ENCODE data around the gene CATSPERD.
"Not testable (repeated sequence)": the region's sequence is repeated elsewhere in the genome, so short reads cannot be mapped to it uniquely, and the experiment has no call there.

Gene CATSPERD

DNA sequence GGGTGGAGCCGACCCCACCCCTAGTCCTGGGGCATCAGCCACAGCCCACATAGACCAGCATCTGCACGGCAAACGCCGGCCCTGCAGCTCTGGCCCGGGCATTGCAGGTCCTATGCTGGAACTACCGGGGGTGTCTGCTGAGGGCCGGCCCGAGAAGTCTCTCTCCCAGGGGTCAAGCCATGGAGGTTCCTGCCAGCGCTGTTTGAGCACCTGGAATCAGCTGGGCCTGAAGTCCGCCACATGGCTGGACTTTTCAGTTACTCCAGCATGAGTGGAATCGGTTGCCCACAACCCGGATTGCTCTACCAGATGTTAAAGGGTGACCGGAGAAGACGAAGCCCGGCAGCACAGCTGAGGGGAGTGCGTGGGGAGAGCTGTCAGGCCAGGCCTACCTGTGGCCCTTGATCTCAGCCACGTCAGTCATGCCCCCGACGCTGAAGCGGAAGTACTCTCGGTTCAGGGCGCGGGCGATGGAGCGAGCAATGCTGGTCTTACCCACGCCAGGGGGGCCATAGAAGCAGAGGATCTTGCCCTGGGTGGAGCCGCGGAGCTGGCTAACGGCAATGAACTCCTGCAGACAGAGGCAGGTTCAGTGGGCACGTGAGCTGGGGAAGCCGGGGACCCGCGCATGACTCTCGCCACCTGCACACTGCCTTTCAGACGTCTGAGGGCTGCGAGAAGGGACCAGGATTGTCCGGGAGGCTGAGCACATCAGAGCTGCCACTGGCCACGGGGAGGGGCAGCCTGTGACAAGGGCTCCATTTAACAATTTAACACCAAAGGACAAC lies 21.6 kb upstream of the CATSPERD start:
- DNase-seq = no peak

DNA sequence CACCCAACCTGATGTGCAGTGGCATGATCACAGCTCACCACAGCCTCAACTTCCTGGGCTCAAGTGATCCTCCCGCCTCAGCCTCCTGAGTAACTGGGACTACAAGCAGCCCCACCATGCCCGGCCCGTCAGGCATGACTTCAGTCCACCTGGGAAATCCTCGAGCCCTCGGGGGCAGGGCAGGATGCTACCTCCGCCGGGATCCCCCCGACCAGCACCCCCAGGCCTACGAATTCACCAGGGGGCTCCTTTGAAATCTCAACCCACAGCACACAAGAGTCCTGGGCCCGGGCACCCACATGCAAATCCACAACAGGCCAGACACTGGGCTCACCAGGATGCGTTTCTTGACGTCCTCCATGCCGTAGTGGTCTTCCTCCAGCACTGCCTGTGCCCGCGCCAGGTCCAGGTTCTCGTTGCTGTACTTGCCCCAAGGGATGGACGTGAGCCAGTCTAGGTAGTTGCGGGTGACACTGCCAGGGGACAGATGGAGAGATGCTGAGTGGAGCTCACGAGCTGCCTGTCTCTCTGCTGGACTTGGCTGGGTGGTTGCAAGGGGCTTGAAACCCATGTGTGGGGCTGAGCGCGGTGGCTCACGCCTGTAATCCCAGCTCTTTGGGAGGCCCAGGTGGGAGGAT lies 19.9 kb upstream of the CATSPERD start:
- no peak for DNase-seq

GRCh38 chr19:5702053-5702410 lies 18.4 kb upstream of the CATSPERD start:
- DNase-seq = not testable (repeated sequence)

GRCh38 chr19:5703819-5704818 lies 16.3 kb upstream of the CATSPERD start:
- DNase-seq = no peak

GRCh38 chr19:5705552-5705951 lies 14.9 kb upstream of the CATSPERD start:
- no peak for DNase-seq

DNA sequence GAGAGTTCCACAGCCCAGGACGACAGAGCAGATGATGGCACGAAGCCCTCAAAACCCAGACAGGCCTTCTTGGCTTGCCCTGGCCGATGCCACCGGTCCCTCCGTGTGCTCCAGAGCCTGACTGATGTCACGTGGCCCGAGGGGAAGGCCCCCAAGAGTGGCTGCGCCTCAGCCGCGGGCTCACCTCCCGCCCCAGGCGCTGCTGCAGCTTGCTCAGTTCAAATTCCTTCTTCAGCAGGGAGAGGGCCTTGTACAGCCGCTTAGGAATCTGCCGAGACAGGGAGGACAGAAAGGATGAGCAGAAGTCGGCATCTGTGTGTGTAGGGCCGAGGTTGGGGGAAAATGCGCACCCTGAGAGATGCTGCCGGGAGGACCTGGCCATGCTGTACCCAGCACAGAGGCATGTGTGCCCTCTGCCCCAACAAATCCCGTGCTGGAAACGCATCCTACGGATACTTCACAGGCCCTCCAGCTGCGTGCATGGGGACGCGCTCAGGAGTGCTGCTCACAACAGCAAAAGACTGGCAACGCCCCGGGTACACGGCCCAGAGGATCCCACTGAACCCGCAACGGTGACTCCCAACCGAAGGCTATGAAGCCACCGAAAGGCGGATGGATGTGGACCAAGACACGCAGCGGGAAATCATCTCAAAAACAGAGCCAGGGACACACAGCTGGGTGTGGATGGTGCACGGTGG lies 13.4 kb upstream of the CATSPERD start:
- no peak for DNase-seq

DNA sequence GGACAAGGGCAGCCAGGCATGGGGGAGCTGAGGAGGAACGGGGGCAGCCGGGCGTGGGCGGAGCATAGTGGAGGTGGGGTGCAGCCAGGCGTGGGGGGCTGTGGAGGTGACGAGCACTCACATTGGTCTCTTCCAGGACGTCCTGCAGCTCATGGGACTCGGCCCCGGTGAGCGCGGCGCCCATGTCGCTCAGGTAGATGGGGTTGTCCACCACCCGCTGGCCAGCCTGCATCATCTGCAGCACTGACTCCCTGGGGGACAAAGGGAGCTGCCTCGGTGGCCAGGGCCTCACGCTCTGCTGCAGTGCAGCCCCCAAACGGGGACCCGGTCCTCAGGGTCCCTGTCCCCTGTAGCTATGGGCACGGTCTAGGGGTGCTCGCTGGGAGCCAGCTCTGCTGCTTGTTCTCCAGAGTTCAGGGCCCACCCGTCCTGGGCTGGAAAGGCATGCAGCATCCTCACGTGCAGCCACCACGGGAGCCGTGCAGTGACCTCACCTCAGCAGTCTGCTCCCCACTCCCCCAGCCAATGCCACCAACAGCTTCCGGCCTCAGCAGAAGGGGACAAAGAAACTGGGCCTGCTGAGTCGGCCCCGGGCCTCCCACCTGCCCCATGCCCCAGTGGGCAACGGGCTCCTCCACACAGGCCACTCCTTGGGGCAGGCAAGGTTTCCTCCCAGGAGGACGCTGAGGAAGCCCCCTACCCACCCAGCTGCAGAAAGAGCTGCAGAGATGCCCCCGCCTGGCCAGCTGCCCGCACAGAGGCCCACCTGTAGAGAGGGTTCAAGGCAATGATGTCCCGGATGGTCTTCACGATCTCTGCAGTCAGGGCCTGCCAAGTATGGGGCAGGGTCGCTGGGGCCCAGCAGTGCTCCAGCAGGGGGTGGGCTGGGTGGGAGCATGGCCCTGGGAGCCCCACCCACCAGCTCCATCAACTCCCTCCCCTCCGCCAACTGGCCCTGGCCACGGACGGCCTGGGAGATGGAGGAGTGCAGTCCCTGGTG lies 12.6 kb upstream of the CATSPERD start:
- no peak for DNase-seq

DNA sequence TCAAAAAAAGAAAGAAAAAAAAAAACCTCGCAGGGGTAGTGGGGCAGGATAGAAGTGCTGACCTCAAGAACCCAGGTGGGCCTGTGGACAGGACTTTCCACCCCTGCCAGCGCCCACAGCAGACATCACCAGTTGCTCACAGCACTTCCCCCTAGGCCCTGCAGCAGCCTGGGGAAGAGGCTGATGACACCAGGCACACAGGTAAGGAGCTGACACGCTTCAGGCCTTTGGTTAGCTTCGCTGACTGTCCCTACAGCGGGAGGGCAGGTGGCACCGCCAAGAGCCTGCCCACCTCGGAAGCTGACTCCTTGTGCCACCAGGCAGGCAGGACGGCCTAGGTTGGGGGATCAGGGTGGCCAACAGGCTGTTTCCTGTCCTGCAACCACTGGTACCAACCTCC lies 9.4 kb upstream of the CATSPERD start:
- no peak for DNase-seq

DNA sequence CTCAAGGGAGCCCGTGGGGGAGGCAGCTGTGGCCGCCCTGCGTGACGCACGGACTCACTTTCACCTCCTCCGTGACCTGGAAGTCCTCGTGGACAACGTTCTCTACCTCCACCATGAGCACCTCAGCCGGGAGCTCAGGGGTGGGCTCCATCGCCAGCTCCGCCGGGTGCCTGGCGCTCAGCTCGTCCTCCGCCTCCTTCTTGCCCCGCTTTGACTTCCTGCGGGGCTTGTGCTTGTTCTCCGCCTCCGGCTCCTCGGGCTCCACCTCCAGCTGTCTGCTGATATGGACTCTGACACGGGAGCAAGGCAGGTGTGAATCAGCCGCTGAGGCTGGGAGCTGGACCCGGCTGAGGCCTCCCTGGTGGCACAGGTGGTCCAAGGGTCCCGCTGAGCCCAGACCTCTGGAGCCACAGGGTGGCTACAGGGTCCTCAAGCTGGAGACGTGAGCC lies 8.7 kb upstream of the CATSPERD start:
- no peak for DNase-seq

DNA sequence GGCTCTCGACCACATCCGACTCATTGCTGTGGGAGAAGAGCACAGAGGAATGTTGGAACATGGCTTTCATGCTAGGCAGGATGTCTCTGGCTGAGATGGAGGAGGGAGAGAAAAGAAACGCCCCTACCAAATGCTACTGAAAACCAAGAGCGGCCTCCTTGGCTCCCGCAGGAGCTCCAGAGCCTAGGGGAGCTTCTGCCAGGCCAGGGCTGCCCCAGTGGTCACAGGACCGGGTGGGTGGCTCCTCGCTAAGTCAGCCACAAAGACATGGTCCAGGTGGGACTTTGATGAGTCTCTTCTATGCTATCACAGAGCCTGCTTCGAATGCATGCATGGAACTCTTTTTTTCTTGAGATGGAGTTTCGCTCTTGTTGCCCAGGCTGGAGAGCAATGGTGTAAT lies 7.2 kb upstream of the CATSPERD start:
- no peak for DNase-seq

DNA sequence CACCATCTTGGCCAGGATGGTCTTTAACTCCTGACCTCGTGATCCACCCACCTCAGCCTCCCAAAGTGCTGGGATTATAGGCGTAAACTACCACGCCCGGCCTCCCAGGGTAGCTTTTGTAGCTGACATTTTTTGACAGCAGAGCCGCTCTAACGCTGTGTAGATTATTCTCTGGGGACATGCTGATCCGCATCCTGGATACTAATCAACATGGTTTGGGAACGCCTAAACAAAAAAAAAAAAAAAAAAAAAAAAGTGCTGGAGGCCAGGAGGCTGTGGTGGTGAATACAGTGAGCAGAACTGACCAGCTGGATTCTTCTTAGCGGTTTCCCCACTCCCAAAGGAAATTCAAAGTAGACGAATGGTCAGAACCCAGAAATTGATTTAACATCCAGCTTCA lies 5.6 kb upstream of the CATSPERD start:
- DNase-seq = no peak

DNA sequence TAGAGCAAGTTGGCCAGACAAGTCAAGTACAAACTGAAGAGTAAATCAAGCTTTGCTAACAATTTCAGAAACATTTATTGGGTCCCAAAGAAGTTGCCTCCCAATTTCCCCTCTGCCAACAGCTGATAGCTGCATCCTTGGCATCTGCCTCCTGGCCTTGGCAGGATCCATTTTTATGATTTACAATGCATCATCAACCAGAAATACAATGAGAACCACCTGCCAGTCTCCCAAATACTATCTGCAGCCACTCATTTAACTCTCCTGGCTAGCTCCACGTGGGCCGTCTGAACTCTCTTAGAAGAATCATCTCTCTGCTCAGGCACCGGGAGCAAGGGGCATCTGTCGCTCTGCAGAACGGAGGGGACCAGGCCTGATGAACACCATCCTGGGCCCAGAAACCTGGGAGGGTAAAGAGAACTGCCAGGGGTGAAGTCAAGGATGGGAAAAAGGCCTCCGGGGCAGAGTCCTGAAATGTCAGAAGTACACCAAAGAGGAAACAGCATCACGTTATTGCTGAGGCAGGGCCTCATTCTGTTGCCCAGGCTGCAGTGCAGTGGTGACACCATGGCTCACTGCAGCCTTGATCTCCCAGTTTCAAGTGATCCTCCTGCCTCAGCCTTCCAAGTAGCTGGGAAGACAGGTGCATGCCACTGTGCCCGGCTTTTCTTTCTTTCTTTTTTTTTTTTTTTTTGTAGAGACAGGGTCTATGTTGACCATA lies 3.1 kb upstream of the CATSPERD start:
- DNase-seq = no peak

DNA sequence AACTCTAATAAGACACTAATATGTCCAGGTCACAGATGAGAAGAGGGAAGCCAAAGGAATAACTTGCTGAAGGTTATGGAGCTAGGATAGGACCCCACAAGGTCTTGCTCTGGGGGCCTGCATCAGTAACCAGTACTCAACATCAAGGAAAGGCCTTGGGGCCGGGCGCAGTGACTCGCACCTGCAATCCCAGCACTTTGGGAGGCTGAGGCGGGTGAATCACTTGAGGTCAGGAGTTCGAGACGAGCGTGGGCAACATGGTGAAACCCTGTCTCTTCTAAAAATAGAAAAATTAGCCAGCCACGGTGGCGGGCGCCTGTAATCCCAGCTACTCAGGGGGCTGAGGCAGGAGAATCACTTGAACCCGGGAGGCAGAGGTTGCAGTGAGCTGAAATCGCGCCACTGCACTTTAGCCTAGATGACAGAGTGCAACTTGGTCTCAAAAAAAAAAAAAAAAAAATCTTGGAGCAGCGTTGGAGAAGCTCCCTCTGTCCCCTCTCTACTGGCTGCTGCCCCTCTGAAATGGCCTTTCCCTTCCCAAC lies 2.3 kb upstream of the CATSPERD start:
- no peak for DNase-seq

GRCh38 chr19:5718579-5719273 lies 1.7 kb upstream of the CATSPERD start:
- DNase-seq = no peak

- no peak for DNase-seq
Observed at GRCh38 chr19:5719274-5719960, 1.0 kb upstream of the CATSPERD start.

DNA sequence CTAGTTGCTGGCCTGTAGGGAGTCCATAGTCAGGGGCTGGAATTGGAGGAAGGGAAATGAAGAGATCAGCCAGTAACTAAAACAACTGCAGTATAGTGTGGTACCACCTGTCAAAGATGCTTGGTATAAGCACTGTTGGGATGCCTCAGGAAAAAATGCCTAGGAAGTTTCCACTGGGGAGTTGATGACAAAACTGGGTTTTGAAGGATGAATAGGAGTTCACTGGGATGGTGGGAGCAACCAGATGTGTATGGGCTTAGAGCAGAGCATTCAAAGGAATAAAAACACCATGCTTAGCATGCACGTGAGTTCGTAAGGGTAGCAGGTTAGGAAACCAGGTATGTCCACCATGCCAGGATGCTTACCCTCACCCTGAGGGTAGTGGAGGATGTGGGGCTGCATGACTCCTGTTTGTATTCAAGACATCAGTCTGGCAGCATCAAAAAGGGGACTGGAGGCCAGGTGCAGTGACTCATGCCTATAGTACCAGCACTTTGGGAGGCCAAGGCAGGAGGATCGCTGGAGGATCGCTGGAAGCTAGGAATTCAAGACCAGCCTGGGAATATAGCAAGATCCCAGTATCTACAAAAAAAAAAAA lies 7.1 kb downstream of the CATSPERD start:
- DNase-seq = no peak

GRCh38 chr19:5733172-5733571 lies 12.7 kb downstream of the CATSPERD start:
- not testable (repeated sequence) for DNase-seq

DNA sequence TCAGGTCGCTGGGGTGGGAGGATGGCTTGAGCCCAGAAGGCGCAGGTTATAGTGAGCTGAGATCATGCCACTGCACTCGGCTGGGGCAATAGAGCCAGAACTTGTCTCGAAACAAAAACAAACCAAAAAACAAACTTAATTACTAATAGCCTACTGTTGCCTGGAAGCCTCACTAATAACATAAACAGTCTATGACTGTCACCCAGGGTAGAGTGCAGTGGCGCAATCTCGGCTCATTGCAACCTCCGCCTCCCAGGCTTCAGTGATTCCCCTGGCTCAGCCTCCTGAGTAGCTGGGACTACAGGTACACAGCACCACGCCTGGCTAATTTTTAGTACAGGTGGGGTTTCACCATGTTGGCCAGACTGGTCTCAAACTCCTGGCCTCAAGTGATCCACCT lies 18.0 kb downstream of the CATSPERD start:
- DNase-seq = no peak

DNA sequence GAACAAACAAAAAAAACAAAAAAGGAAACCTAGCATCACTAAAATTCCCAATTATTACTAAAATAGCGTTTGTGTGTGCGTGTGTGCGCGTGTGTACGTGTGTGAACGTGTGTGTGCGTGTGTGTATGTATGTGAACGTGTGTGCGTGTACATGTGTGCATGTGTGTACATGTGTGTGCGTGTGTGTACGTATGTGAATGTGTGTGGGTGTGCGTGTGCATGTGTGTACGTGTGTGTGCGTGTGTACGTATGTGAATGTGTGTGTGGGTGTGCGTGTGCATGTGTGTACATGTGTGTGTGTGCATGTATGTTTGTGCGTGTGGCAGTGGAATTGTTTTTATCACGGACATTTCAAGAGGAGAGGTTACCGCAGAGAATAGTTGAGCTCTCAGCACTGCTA lies 21.6 kb downstream of the CATSPERD start:
- DNase-seq = no peak
